Pericardium fibroblast (primary cell): ENCODE results near the gene ACOT4. TPM values are rescaled to one million over a fixed set of nuclear protein-coding genes. Genes with fewer than 3 reads are reported as not detected.

Experiments
- total RNA-seq: library from RNA; depleted of rRNA; stranded (reverse); fragments of >200 nt; gene quantifications from 2 replicates; pipeline ENCODE4 v1.2.3, GENCODE V29; 2015

The ACOT4 gene, protein sequence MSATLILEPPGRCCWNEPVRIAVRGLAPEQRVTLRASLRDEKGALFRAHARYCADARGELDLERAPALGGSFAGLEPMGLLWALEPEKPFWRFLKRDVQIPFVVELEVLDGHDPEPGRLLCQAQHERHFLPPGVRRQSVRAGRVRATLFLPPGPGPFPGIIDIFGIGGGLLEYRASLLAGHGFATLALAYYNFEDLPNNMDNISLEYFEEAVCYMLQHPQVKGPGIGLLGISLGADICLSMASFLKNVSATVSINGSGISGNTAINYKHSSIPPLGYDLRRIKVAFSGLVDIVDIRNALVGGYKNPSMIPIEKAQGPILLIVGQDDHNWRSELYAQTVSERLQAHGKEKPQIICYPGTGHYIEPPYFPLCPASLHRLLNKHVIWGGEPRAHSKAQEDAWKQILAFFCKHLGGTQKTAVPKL
- total RNA-seq: 0.09 and 0.70 TPM in 2 replicates

DNA sequence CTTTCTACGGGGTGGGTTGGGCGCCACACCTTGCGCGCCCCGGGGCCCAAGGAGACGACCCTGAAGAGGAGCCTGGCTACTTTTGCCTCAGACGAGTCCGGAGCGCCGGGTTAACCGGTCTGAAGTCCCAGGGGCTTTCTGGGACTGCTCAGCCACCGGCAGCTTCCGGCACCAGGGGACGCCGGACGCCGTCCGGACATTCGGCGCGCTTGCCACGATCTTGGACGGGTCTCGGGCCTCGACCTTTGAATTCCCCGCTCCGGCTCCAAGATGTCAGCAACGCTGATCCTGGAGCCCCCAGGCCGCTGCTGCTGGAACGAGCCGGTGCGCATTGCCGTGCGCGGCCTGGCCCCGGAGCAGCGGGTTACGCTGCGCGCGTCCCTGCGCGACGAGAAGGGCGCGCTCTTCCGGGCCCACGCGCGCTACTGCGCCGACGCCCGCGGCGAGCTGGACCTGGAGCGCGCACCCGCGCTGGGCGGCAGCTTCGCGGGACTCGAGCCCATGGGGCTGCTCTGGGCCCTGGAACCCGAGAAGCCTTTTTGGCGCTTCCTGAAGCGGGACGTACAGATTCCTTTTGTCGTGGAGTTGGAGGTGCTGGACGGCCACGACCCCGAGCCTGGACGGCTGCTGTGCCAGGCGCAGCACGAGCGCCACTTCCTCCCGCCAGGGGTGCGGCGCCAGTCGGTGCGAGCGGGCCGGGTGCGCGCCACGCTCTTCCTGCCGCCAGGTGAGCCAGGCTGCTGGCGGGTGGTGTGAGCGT is at the start of gene ACOT4:
Gene ACOT4 (plus strand): TSS at position 184 of the 760 bp plus-strand sequence. CDS start 87 bp downstream, at position 271.

DNA sequence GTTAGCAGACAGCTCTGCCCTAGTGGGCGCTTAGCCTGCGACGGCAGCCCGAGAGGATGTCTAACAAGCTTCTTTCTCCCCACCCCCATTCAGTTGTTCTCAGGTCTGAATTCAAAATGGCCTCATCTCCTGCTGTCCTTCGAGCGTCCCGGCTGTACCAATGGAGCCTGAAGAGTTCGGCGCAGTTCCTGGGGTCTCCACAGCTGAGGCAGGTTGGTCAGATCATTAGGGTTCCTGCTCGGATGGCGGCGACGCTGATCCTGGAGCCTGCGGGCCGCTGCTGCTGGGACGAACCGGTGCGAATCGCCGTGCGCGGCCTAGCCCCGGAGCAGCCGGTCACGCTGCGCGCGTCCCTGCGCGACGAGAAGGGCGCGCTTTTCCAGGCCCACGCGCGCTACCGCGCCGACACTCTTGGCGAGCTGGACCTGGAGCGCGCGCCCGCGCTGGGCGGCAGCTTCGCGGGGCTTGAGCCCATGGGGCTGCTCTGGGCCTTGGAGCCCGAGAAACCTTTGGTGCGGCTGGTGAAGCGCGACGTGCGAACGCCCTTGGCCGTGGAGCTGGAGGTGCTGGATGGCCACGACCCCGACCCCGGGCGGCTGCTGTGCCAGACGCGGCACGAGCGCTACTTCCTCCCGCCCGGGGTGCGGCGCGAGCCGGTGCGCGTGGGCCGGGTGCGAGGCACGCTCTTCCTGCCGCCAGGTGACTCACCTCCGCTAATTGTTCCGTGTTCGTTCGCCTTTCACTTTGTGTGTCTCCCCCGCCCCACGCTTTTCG is 22.3 kb upstream of the ACOT4 start, which contains the start of gene ACOT2:
Gene ACOT2 (plus strand): TSS at position 29 of the 774 bp plus-strand sequence. CDS start 28 bp downstream, at position 57.

DNA sequence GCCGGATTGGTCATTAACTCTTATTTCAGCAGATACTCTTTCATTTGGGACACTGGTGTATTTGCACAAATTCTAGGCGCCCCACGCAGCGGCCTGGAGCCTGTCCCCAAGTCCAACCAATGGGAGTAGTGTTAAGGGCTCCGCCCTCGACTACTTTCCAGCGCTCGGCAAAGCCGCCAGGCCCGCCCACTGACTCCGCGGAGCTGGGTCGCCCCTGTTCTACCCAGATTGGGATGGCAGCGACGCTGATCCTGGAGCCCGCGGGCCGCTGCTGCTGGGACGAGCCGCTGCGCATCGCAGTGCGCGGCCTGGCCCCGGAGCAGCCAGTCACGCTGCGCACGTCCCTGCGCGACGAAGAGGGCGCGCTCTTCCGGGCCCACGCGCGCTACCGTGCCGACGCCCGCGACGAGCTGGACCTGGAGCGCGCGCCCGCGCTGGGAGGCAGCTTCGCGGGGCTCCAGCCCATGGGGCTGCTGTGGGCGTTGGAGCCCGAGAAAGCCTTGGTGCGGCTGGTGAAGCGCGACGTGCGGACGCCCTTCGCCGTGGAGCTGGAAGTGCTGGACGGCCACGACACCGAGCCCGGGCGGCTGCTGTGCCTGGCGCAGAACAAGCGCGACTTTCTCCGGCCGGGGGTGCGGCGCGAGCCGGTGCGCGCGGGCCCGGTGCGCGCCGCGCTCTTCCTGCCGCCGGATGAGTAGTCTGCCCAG is 20.8 kb downstream of the ACOT4 start, which contains the start of gene ACOT6:
Gene ACOT6 (plus strand): TSS at position 179 of the 707 bp plus-strand sequence. CDS start 55 bp downstream, at position 234.

DNA sequence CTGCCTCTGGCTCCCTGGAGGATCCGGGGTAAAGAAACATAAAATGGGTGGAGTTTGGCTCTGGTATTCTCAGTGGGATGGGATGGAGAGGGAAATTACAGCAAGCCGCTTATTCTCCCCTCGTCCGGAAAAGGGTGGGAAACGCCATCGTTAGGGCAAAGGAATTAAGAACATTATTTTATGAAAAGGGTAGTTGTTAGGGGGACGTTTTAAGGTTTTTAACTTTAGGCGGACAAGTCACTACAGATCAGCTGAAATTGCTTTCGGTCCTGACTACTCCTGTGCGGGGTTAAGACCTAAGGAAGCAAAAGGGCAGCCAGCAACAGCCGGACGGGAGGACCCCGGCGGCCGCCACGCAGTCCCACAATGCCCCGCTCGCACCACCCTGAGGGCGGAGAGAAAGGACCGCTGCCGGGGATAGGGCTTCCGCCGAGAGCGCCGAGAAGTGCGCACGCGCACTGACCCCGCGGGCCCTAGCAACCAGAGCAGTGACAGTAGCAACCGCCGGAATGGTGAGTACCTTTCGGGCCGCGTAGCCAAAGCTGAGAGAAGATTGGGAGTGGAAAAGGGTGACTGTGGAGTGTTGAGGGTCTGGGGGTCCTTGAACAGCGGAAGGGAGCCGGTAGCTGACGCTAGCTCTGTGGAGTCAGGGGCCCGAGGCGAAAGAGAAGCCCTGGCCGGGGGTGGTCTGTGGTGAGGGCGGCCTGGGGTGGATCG is 53.0 kb downstream of the ACOT4 start, which contains the start of gene DNAL1:
Gene DNAL1 (plus strand): TSS at position 456 of the 717 bp plus-strand sequence. CDS start 54 bp downstream, at position 510.

Other genes with a start within 250 kb of the ACOT4 start
- gene NUMB, start 133.3 kb upstream of the ACOT4 start, total RNA-seq: 20.9 and 24.9 TPM in 2 replicates
- 11.9 and 16.9 TPM in 2 replicates for gene RIOX1, start 100.9 kb upstream of the ACOT4 start, total RNA-seq
- 9.7 and 11.2 TPM in 2 replicates for gene ACOT1, start 54.7 kb upstream of the ACOT4 start, total RNA-seq
- gene HEATR4, start 32.9 kb upstream of the ACOT4 start, total RNA-seq: not detected in 2 replicates
- 61.1 and 62.8 TPM in 2 replicates for gene ACOT2, start 22.7 kb upstream of the ACOT4 start, total RNA-seq
- gene ACOT6, start 20.6 kb downstream of the ACOT4 start, total RNA-seq: not detected in 2 replicates
- 1.3 and 3.9 TPM in 2 replicates for gene DNAL1, start 53.1 kb downstream of the ACOT4 start, total RNA-seq
- gene PNMA1, start 122.5 kb downstream of the ACOT4 start, total RNA-seq: 28.1 and 34.1 TPM in 2 replicates